ENCODE results near the gene BEGAIN.

The BEGAIN gene

GRCh38 chr14:100629098-100629497, 41.9 kb upstream of the BEGAIN start:
- Histone ChIP-seq H3K27me3 (peaks cover 26% of the 10 kb centered on the region), H3K4me3 (ENCODE audit: low read depth in 1 of 2, low read length in 1 of 2) (no peak overlapping the region), H3K9me3 (no peaks in the 10 kb centered on the region), H3K27ac (no peak overlapping the region), H3K4me1 (ENCODE audit: control insufficient read depth in 1 of 2, insufficient read depth in 1 of 2, low read depth in 1 of 2, low read length in 1 of 2) (no peaks in the 10 kb centered on the region), H3K36me3 (no peaks in the 10 kb centered on the region)
- TF ChIP-seq, protein P1, sequence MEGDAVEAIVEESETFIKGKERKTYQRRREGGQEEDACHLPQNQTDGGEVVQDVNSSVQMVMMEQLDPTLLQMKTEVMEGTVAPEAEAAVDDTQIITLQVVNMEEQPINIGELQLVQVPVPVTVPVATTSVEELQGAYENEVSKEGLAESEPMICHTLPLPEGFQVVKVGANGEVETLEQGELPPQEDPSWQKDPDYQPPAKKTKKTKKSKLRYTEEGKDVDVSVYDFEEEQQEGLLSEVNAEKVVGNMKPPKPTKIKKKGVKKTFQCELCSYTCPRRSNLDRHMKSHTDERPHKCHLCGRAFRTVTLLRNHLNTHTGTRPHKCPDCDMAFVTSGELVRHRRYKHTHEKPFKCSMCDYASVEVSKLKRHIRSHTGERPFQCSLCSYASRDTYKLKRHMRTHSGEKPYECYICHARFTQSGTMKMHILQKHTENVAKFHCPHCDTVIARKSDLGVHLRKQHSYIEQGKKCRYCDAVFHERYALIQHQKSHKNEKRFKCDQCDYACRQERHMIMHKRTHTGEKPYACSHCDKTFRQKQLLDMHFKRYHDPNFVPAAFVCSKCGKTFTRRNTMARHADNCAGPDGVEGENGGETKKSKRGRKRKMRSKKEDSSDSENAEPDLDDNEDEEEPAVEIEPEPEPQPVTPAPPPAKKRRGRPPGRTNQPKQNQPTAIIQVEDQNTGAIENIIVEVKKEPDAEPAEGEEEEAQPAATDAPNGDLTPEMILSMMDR (IDR thresholded peaks at IDR 0.05), result no peak

- Histone ChIP-seq H3K4me3 (ENCODE audit: low read depth in 1 of 2, low read length in 1 of 2) (no peak overlapping the region), H3K27ac (no peak overlapping the region), H3K4me1 (ENCODE audit: control insufficient read depth in 1 of 2, insufficient read depth in 1 of 2, low read depth in 1 of 2, low read length in 1 of 2) (no peaks in the 10 kb centered on the region), H3K36me3 (no peaks in the 10 kb centered on the region), H3K9me3 (no peaks in the 10 kb centered on the region), H3K27me3 (peaks cover 18% of the 10 kb centered on the region)
- TF ChIP-seq, protein P1 (IDR thresholded peaks at IDR 0.05), result no peak
These were observed 41.0 kb upstream of the BEGAIN start for GRCh38 chr14:100628225-100628624.

DNA sequence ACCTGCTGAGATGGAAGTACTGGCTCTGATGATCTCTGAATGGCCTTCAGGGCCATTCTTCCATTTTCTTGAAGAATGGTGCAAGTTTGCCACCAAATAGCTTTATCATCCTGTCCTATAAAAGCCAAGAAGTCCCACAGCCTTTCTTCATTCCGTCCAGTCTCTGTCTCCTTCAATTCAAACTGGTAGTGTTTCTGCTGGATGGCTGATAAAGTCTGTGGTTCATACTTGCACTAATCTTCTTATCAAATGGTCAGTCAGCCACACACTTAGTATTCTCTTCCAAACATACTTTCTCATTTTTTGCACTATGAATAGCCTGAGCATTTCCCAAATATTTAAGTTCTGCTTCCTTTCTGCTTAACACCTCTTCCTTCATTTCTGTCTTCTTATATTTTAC, 39.4 kb upstream of the BEGAIN start:
- H3K27me3 ChIP-seq, result peaks cover 18% of the 10 kb centered on the region
- no peak overlapping the region for H3K27ac ChIP-seq
- H3K9me3 ChIP-seq, result no peaks in the 10 kb centered on the region
- H3K4me3 ChIP-seq (ENCODE audit: low read depth in 1 of 2, low read length in 1 of 2), result no peak overlapping the region
- TF ChIP-seq, protein P1 (IDR thresholded peaks at IDR 0.05), result no peak
- no peaks in the 10 kb centered on the region for H3K4me1 ChIP-seq (ENCODE audit: control insufficient read depth in 1 of 2, insufficient read depth in 1 of 2, low read depth in 1 of 2, low read length in 1 of 2)
- H3K36me3 ChIP-seq, result no peaks in the 10 kb centered on the region

- Histone ChIP-seq H3K27me3 (peaks cover 14% of the 10 kb centered on the region), H3K27ac (no peak overlapping the region), H3K36me3 (no peaks in the 10 kb centered on the region), H3K4me3 (ENCODE audit: low read depth in 1 of 2, low read length in 1 of 2) (no peak overlapping the region), H3K9me3 (no peaks in the 10 kb centered on the region), H3K4me1 (ENCODE audit: control insufficient read depth in 1 of 2, insufficient read depth in 1 of 2, low read depth in 1 of 2, low read length in 1 of 2) (peaks cover 0 to under 1% of the 10 kb centered on the region in 2 experiments)
- TF ChIP-seq, protein P1 (IDR thresholded peaks at IDR 0.05), result no peak
These were observed 36.7 kb upstream of the BEGAIN start for GRCh38 chr14:100623961-100624360.

DNA sequence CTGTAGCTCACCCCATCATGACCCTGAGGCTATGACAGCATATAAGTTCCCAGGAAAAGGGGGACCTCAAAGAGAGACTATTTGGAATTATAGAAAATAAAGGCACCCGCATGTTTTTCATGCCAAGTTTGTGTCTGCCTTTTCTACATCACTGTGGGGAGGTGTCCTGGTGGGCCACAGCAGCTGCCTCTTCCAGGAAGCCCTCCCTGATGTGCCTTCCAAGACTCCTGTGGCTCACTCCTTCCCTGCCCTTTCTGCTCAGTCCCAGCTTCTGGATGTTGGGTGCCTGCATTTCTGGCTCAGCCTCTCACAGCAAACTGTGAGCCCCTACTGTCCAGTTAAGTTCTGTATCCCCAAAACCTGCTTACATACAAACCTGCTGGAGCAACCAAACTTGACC, 36.3 kb upstream of the BEGAIN start:
- Histone ChIP-seq H3K4me1 (ENCODE audit: control insufficient read depth in 1 of 2, insufficient read depth in 1 of 2, low read depth in 1 of 2, low read length in 1 of 2) (peaks cover 1 to 4% of the 10 kb centered on the region in 2 experiments), H3K36me3 (no peaks in the 10 kb centered on the region), H3K4me3 (ENCODE audit: low read depth in 1 of 2, low read length in 1 of 2) (no peak overlapping the region), H3K9me3 (no peaks in the 10 kb centered on the region), H3K27ac (no peak overlapping the region), H3K27me3 (peaks cover 14% of the 10 kb centered on the region)
- TF ChIP-seq, protein P1 (IDR thresholded peaks at IDR 0.05), result no peak

Measured in neutrophil (primary cell).